HG03175 (cell line): ENCODE results near the gene SLC6A12.
A peak's percentile ranks its signal among the peaks of the same experiment; 100 is the strongest.
"Not testable (repeated sequence)": the region's sequence is repeated elsewhere in the genome, so short reads cannot be mapped to it uniquely, and the experiment has no call there.

Experiments
- ATAC-seq: cut with Tn5 transposase; IDR thresholded peaks from one replicate; pipeline ENCODE4 v1.9.1; 2021; ENCODE audit warnings: mild to moderate bottlenecking, moderate library complexity; ENCODE audit not compliant: unreplicated experiment

The SLC6A12 gene

DNA sequence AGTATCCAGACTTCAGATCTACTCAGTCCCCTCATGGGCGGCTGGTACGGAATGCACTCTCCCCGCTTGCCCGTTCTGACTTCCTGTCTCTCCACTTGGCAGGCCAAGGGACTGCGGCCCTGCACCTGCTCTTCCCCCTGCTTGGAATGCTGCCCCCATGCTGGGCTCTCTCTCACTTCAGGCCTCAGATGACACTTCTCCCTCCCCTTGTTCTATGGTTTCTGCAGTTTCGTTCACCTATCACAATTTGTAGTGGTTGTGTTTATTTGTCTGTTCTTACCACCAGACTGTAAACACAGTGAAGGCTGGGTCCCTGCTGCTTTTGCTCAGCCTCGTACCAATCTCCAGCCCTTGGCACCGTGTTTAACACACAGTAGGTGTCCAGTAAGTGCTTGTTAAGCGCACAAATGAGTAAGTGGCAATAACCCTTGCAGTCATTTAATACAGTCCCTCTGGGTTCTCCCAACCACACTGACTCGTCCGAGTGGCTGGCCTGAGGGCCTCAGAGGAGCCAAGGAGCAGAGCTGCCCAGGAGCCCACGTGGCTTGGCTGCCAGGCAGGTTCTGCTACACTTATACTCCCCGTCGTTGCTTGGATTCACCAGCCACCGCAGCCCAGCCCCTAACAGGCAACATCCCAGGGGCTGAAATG is 11.8 kb downstream of the SLC6A12 start:
- no peak for ATAC-seq

DNA sequence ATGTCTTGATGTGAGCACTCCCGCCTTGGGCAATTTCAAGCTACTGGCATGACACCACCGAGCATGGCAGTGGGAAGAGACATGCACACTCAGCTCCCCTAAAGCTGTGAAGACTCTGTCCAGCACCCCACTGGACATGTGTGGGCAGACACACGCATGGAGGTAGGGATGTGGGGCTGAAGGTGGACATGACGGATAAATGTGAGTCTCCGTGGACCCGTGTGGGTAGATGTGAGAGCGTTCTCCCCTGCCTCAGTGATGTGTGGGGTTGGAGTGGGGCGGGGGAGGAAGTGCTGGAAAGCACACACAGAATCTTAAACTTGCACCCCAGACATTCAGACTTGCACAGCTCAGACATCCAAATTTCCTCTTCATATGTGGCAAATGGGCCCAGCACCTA is 12.6 kb downstream of the SLC6A12 start:
- no peak for ATAC-seq

DNA sequence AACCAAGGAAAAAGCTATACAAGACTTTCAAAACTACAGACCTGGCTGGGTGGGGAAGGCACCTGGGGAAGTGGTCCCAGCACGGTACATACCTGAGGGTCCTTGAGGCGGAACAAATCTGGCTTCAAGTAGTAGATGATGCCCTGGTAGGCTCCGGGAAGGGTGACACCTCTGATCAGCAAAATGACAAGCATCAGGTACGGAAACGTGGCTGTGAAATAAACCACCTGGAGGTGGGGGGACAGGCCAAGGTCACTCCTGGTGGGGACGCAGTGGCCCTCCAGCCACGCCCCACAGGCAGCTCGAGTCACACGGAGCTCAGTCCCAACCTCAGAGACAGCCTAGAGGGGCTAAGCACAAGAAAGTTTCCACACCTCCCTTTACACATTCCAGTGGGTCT is 15.3 kb downstream of the SLC6A12 start:
- ATAC-seq = no peak

DNA sequence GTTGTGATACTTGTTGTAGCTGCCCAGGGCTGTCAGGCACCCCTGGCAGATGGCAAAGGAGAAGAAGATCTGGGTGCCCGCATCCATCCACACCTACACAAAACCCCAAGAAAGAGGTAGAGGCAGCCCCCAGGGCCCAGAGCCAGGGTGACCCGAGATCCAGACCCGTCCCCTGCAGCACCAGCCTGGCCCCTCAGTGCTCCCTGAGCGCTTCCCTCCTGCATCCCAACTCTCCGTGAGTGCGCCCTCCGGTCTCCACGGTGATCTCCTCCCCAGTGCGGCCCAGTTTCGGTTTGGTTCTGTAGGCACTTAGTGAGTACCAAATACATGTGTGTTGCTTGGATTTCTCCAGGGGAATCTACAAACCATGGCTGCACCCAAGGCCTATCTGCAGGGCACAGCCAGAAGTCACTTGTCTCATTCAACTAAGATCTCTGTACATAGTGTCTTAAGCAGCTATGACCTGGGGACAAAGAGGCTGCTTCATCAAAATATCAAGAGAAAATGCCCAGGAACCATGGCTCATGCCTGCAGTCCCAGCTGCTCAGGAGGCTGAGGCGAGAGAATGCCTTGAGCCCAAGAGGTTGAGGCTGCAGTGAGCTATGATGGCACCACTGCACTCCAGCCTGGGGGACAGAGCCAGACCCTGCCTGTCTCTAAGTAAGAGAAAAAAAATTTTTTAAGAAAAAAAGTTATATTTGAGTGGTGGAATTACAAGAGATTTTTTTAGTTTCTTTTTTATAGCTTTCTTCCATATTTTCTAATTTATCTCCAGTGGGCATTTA is 15.9 kb downstream of the SLC6A12 start:
- ATAC-seq = no peak

DNA sequence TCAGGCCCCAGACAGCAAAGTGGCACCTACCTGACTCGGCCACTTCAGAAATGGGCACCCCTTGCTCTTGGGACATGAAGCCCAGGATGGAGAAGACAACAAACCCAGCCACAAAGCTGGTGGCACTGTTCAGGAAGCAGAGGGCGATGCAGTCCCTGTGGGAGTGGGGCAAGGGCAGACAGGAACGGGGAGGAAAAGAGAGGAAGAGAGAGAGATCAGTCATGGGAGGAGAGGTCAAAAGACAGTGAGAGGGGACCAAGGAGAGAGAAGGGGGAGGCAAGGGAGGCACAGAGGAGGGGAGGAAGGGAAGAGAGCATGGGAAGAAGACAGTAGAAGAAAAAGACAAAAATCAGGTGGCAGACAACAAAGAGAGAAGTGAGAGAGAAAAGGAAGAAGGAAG is 16.6 kb downstream of the SLC6A12 start:
- no peak for ATAC-seq

DNA sequence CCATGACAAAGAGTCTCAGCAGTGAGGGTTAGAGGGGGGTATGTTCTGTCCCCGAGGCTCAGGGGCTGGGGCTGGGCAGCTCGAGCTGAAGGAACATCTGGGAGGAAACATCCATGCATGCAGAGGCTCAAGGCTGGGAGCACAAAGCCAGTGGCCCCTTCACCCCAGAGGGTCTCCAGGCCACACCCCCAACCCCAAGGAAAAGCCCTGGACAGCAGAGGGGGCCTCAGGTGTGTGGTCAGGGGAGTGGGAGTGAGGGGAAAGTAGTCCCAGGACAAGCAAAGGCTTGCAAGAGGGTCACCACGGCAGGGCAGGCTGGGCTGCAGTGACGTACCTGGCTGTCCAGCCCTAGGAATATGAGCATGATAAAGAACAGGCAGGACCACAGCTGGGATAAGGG is 17.5 kb downstream of the SLC6A12 start:
- ATAC-seq = no peak

DNA sequence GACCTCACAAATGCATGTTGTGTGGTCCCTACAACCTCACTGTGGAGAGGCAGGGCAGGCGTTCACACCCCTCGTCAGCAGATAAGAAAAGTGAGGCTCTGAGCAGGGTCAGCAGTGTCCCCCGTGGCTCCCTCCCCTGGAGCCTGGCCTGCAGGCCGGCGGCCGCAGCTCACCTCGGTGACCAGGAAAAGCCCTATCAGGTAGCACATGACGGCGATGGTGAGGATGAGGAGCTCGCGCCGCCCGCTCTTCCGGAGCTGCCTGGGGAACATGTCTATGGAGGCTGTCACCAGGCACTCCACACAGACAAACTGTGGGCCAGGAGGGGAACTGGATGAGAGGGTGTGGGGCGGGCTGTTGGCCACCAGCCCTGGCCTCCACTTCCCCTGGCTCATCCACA is 18.0 kb downstream of the SLC6A12 start:
- no peak for ATAC-seq

DNA sequence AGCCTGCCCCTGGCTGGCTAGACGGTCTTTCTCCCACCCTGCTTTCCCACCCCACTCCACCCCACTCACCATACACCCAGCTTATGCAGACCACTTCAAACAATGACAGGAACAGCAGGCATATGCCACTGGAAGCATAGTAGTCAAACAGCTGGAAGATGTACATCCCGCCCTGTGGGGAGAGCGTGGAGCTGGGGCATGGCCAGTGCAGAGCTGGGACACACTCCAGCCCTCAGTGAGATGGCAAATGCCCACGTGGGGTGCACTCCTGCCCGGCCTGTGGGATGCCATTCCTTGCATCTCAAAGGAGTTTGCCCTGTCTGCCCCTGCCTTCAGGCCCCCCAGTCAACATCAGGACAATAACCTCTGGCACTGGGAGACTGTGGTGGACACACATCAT is 18.8 kb downstream of the SLC6A12 start:
- no peak for ATAC-seq

DNA sequence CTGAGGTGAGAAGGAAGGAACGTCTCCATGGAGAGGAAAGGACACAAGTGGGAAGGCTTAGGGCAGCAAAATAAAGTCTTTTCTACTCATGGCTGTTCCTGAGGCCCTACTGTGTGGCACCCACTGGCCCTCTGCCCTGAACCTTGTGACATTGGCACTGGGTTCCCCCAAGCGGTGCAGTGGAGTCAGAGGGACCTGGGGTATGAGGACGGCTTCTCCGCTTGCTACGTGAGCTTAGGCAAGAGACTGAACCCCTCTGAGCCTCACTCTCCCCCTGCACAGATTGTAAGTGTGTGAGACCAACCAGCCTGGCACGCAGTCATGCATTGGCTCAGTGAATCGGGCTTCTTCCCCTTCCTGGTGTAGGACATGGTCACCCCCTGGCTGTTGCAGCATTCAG is 19.7 kb downstream of the SLC6A12 start:
- no peak for ATAC-seq

DNA sequence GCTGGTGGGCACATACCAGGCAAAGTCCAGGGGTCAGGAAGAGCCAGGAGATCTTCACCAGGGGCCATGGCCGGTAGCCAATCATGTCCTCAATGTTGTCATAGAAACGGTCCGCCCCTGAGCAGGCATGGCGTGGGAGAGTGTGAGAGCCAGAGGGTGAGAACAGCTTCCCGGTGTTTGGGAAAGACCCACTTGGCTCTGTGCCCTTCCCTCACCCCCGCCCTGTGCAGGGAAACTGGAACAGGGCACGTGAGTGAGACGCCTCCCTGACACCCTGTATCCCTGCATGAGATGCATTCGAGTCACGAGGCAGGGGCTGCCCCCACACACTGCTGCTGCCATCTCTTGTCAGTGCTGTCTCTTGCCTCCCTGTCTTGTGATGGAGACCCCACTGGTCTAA is 20.7 kb downstream of the SLC6A12 start:
- ATAC-seq = no peak

DNA sequence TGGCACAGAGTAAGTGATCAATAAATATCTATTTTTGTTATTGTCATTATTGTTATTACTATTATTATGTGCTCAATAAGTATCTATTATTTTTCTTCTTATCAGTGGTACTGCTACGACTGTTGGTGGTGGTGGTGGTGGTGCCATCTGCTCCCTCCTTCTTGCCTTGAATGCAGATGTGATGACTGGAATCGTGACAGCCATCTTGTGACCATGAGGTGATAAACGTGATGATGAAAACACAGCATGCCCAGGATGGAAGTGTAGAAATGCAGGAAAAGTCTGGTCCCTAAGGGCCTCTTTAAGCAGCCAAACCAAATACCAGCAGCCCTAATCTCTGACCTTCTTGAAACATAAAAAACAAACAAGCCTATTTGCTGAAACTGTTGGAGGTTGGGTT is 22.4 kb downstream of the SLC6A12 start:
- ATAC-seq = no peak

DNA sequence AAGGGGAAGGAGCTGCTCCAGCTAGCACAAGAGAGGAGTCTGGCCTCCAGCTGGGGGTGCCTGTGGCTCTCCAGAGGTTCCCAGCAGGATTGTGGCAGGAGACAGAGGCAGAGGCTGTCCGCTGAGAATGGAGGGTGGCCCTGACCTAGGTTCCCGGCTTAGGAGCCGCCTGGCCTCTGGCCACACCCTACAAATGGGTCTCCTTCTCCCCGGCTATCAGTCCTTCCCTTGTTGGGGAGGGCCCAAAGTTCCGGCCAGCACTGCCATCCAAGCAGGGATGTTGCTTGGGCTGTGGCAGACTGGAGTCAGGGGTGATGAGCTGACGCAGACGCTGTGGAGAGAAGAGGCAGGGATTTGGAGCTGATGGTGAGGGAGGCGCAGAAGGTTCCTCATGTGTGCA is 23.1 kb downstream of the SLC6A12 start:
- no peak for ATAC-seq

DNA sequence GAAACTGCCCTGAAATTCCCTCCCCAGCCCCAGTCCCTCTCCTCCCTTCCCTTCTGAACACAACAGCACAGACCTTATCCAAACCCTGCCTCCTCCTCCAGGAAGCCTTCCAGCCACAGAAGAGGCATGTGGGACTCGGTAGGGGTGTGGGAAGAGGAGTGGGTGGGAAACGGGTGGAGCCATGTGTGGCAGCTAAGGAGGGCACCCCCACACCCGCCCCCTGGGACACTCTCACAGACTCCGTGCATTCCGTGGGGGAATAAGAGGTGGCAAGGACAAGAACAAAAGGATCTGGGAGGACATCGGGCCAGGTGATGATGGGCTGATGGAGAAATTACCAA is 24.4 kb downstream of the SLC6A12 start:
- no peak for ATAC-seq

DNA sequence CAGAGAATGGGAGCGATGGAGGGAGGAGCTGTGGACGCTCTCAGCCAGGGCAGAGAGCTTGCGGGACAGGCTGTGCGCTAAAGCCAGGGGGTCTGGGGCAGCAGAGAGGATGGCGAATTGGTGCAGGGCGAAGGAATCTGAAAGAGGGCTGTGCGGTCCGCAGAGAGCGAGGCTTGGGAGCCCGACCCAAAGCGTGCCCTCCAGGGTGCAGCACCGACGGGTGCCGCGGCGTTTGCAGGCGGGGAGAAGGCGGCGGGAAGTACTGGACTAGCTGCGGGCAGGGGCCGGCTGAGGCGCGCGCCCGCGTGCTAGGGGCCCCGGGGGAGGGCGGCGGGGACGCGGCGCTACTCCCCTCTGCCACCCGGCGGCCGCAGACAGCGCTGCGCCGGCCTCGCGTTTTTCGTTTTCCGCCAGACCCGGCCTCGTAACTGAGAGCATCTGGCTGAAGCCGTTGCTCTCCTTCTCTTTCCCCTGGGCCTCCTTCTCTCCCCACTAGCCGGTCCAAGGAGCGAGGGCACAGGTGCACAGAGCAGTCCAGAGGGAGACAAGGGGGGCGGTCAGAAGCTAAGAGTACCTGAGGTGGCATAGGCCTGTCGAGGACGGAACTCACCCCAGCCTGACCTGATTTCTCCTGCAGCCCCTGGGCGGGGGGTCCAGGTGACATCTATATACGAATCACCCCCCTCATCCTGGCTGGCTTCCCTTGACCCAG is 24.9 kb downstream of the SLC6A12 start:
- ATAC-seq = peak; percentile 56

DNA sequence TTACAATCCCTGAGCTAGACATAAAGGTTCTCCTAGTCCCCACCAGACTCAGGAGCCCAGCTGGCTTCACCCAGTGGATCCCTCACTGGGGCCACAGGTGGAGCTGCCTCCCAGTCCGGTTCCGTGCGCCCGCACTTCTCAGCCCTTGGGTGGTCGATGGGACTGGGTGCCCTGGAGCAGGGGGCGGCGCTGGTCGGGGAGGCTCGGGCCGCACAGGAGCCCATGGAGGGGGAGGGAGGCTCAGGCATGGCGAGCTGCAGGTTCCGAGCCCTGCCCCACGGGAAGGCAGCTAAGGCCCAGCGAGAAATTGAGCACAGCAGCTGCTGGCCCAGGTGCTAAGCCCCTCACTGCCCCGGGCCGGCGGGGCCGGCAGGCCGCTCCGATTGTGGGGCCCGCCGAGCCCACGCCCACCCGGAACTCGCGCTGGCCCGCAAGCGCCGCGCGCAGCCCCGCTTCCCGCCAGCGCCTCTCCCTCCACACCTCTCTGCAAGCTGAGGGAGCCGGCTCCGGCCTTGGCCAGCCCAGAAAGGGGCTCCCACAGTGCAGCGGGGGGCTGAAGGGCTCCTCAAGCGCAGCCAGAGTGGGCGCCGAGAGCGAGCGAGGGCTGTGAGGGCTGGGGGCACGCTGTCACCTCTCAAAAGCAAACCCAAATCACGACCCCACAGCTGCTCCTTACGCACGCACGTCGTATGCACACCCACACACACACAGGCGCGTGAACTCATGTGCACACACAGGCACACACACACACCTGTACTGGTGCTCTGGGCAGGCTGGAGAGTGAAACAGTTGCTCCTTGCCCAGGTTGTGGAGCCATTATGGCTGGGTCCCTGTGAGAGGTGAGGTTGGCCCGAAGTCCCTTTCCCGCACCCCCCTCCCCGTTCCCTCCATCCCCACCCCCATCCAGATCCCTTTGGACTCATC is 25.7 kb downstream of the SLC6A12 start:
- not testable (repeated sequence) for ATAC-seq

DNA sequence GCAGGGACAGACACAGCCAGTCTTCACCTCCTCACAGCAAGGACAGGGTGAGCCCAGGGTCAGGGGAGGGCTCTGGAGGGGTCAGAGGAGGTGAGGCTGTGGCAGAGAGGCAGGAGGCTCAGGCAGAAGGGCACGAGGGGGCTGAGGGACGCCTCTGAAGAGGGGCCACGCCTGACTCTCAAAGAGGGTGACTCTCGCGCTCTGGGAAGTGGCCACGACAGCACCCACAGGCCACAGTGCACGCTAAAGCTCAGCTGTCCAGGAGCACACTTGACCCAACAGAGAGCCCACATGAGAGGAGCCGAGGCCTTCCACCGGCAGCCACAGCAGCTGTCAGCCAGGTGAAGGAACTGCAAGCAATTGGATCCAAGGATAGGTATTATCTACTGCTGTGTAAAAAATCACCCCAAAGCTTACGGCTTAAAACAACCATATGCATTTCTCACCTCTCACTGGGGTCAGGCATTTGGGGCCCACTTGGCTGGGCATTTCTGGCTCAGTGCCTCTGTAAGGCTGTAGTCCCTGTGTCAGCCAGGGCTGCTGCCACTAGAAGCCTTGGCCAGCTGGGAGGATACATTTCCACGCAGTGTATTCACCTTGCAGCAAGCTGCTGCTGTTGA is 27.8 kb downstream of the SLC6A12 start:
- no peak for ATAC-seq

DNA sequence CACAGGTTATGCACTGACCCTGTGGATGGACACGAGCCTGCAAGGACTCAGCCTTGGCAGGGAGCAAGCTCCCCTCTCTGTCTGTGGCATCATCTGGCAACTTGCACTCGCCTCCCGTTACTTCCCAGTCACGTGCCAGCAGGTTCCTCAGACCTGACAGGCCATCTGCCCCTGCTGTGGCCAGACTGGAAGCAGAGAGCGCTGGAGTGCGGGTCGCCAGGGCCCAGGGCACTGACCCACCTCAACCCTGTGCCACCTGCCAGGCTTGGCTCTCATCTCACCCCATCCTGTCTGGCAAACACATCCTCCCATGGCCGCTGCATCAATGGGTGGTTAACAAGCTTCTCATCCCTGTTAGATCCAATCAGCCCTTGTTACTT is 28.4 kb downstream of the SLC6A12 start:
- no peak for ATAC-seq

DNA sequence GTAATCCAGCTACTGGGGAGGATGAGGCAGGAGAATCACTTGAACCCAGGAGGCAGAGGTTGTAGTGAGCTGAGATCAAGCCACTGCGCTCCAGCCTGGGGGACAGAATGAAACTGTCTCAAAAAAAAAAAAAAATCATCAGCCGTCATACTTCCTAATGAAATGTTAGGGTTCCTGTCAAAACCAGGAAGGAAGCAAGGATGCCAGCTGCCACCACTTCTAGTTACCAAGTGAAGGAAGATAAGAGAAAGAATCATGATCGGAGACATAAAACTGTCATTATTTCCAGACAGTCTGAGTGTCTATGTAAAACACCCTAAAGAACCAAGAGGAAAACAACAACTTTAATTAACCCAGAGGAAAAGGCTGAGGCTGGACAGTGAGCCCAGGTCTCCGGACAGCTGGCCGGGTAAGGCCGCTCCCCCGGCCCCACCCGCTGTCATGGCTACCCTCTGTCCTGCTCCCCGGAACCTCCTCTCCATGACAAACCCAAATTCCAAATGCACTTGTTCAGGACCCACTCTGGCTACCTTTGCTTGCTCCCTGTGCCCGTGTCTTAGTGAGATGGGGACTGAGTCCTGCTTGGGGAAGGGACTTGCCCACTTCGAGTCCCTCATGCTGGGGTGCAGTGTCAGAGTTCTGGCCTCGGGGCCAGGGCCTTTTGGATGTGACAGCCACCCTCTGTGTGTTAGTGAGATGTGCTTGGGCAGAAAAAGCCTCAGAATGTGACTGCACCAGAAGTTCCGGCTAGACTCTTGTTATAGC is 29.0 kb downstream of the SLC6A12 start:
- ATAC-seq = no peak

DNA sequence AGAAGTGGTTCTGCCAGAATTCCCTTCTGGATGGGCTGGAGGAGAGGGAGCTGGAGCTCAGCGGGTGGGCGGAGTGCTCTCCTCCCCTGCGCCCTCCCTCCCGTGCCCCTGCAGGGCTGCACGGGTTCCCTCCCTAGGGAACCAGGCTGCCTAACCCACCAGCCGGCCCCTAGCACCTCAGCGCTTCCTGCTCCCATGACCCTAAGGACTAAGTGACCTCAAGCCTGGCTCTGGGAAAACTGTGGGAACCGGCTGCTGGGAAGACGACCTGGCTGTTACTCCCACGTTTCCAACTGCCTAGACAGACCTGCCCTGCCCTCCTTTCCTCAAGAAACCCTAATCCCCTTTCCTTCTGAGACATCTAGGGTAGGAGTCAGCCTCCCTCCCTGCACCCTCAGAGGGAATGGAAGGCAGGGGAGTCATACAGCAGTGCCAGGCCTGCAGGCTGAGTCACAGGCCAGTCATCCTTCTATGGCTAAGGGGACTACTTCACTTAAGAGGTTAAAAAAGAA is 31.5 kb downstream of the SLC6A12 start:
- ATAC-seq = no peak

DNA sequence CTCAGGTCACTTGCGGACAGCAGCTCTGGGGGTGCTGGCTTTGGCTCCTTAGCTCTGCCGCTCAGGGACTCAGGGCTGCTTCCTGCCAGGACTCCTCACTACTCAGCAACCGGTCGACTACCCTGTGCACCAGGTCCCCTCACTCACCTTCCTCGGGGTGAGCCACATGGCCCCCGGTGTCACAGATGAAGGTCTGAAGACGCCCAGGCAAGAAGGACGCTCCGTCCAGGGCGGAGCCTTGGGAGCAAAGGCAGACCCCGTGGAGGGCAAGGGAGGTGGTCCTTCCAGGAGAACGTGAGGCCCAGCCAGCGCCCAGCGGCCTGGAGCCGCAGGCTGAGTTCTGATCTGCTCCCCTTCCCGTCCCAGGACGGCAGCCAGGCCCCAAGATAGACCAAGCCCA is 32.0 kb downstream of the SLC6A12 start:
- no peak for ATAC-seq
